Left ventricle myocardium inferior (tissue), 1 donor: ENCODE data around the gene RRAGD. TPM values are rescaled to one million over a fixed set of nuclear protein-coding genes. Genes with fewer than 3 reads are reported as not detected.
"Not testable (repeated sequence)": the region's sequence is repeated elsewhere in the genome, so short reads cannot be mapped to it uniquely, and the experiment has no call there.

ENCODE experiments used
- DNase-seq: peaks from one replicate; pipeline ENCODE4 v3.0.0-alpha.2; 2020
- H3K27ac ChIP-seq: fragments of 200-600 bp; replicated peaks from 2 replicates; pipeline ENCODE4 v1.8.0; 2021
- H3K27me3 ChIP-seq: fragments of 200-600 bp; 2 replicates; pipeline ENCODE4 v1.8.0; 2021; ENCODE audit warnings: low read depth
- H3K36me3 ChIP-seq: fragments of 200-600 bp; 2 replicates; pipeline ENCODE4 v1.8.0; 2021
- H3K4me1 ChIP-seq: fragments of 200-600 bp; 2 replicates; pipeline ENCODE4 v1.8.0; 2021
- H3K4me3 ChIP-seq: fragments of 200-600 bp; 2 replicates; pipeline ENCODE4 v1.8.0; 2021; ENCODE audit warnings: mild to moderate bottlenecking, moderate library complexity
- H3K9me3 ChIP-seq: fragments of 200-600 bp; replicated peaks from 2 replicates; pipeline ENCODE4 v1.8.0; 2021
- intact Hi-C: fragments of 100-400 bp; cut with micrococcal nuclease; formaldehyde crosslinking; loops from one replicate; pipeline ENCODE4 v1.11.0; 2022
- total RNA-seq: library from RNA; stranded (reverse); fragmentation: NEBNext Ultra II Directional; extraction: Animal tissue kit (Norgen Biotek cat#: 25700); gene quantifications from one replicate; pipeline ENCODE4 v1.2.1, GENCODE V29; 2021
- TF ChIP-seq, protein P1 (sequence below): fragments of 200-600 bp; IDR thresholded peaks from 2 replicates; pipeline ENCODE4 v1.8.0; 2021; ENCODE audit warnings: antibody characterized with exemption, mild to moderate bottlenecking, borderline replicate concordance
- donor health status: DM: no; HTN: yes; CAD: no; lungs with severe emphysema.

The RRAGD gene
- total RNA-seq, 1 donor from 2014 or later = 123 TPM

GRCh38 chr6:89404512-89404911 lies 7.6 kb downstream of the RRAGD start:
- Histone ChIP-seq H3K4me3 (no peak overlapping the region), H3K4me1 (peaks cover 76% of the 10 kb centered on the region), H3K27me3 (no peaks in the 10 kb centered on the region), H3K36me3 (no peaks in the 10 kb centered on the region), H3K9me3 (no peaks in the 10 kb centered on the region), H3K27ac (no peak overlapping the region)
- DNase-seq = no peak
- intact Hi-C loops = no loop called here
- TF ChIP-seq, protein P1, sequence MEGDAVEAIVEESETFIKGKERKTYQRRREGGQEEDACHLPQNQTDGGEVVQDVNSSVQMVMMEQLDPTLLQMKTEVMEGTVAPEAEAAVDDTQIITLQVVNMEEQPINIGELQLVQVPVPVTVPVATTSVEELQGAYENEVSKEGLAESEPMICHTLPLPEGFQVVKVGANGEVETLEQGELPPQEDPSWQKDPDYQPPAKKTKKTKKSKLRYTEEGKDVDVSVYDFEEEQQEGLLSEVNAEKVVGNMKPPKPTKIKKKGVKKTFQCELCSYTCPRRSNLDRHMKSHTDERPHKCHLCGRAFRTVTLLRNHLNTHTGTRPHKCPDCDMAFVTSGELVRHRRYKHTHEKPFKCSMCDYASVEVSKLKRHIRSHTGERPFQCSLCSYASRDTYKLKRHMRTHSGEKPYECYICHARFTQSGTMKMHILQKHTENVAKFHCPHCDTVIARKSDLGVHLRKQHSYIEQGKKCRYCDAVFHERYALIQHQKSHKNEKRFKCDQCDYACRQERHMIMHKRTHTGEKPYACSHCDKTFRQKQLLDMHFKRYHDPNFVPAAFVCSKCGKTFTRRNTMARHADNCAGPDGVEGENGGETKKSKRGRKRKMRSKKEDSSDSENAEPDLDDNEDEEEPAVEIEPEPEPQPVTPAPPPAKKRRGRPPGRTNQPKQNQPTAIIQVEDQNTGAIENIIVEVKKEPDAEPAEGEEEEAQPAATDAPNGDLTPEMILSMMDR = no peak

GRCh38 chr6:89402776-89403175 lies 9.3 kb downstream of the RRAGD start:
- DNase-seq = no peak

DNA sequence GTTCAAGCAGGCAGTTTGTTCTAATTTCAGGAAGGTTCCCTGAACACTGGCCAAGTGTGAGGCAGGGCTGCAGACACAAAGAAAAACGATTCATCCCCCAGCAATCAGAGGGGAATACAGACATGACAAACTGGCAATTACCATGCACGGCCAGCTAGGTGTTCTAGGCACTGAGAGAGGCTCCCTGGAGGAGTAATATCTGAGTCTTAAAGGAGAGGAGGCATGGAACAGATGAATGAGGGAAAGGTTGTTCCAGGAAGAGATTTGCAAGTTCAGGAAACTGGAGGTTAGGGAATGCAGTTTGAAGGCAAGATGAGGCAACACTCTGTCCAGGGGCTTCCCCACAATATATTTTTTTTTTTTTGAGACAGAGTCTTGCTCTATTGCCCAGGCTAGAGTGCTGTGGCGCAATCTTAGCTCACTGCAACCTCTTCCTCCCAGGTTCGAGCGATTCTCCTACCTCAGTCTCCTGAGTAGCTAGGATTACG lies 11.1 kb downstream of the RRAGD start:
- Histone ChIP-seq H3K36me3 (no peaks in the 10 kb centered on the region), H3K4me1 (peaks cover 58% of the 10 kb centered on the region), H3K9me3 (no peaks in the 10 kb centered on the region), H3K4me3 (no peak overlapping the region), H3K27me3 (no peaks in the 10 kb centered on the region), H3K27ac (peak overlapping the region; percentile 4)
- DNase-seq = no peak
- TF ChIP-seq, protein P1 = no peak
- intact Hi-C loops = no loop called here

More at GRCh38 chr6:89402776-89403175, 9.3 kb downstream of the RRAGD start:
- Histone ChIP-seq H3K4me3 (no peak overlapping the region), H3K27ac (no peak overlapping the region), H3K9me3 (no peaks in the 10 kb centered on the region), H3K27me3 (no peaks in the 10 kb centered on the region), H3K4me1 (peaks cover 76% of the 10 kb centered on the region), H3K36me3 (no peaks in the 10 kb centered on the region)
- intact Hi-C loops = no loop called here
- TF ChIP-seq, protein P1 = no peak

DNA sequence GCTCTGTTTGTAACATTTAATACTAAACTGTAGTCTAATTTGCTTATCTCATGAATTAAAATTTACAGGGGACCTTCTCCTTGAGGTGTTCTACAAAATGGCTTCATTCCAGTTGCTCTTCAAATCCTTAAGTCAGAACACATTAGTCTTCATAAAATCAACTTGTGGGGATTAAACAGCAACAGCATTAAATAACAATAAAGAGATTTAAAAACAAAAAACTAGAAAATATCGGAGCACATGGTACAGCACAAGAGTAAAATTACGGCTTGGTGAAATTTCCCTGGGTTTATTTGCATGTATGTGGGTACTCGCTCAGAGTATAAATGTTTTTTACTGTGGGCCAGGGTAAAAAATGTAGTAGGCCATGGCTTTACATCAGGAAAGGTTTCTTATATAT lies 12.0 kb downstream of the RRAGD start:
- H3K36me3 ChIP-seq = no peaks in the 10 kb centered on the region
- DNase-seq = no peak
- TF ChIP-seq, protein P1 = no peak
- H3K4me1 ChIP-seq = peaks cover 50% of the 10 kb centered on the region
- no peaks in the 10 kb centered on the region for H3K27me3 ChIP-seq
- no peaks in the 10 kb centered on the region for H3K9me3 ChIP-seq
- H3K4me3 ChIP-seq = no peak overlapping the region
- peak overlapping the region; percentile 18 for H3K27ac ChIP-seq
- intact Hi-C loops = no loop called here

- Histone ChIP-seq H3K9me3 (peaks cover 1% of the 10 kb centered on the region), H3K27me3 (no peaks in the 10 kb centered on the region), H3K36me3 (no peaks in the 10 kb centered on the region), H3K27ac (no peak overlapping the region), H3K4me3 (no peak overlapping the region), H3K4me1 (peaks cover 43% of the 10 kb centered on the region)
- intact Hi-C loops = no loop called here
- TF ChIP-seq, protein P1 = no peak
- DNase-seq = no peak
Measured at GRCh38 chr6:89398762-89399525, 13.1 kb downstream of the RRAGD start.

DNA sequence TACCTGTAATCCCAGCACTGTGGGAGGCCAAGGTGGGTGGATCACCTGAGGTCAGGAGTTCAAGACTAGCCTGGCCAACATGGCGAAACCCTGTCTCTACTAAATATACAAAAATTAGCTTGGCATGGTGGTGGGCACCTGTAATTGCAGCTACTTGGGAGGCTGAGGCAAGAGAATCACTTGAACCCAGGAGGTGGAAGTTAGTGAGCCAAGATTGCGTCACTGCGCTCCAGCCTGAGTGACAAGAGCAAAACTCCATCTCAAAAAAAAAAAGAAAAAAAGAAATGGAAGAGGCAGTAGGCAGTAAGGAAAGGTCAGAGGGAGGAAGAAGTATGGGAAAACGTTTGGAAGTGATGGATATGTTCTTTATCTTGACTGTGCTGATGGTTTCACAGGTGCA lies 14.2 kb downstream of the RRAGD start:
- H3K4me3 ChIP-seq, DNase-seq, H3K9me3 ChIP-seq, H3K36me3 ChIP-seq, intact Hi-C loops, H3K27me3 ChIP-seq, H3K27ac ChIP-seq: not testable (repeated sequence)
- H3K4me1 ChIP-seq = peaks cover 42% of the 10 kb centered on the region
